OCI-LY1 (cell line): ENCODE data around the gene PLEKHA7.

Experiments used
- H2AFZ ChIP-seq: fragments of 200-600 bp; sonication (generic), shearing (Covaris generic); 2 replicates; pipeline ENCODE4 v1.6.0; 2014; ENCODE audit warnings: antibody characterized with exemption, mild to moderate bottlenecking, low read length
- H3F3A ChIP-seq: fragments of 200-600 bp; sonication (generic), shearing (Covaris generic); 2 replicates; pipeline ENCODE4 v1.6.0; 2014; ENCODE audit warnings: mild to moderate bottlenecking, antibody characterized with exemption, low read length, moderate library complexity; ENCODE audit not compliant: insufficient read depth
- H3K27ac ChIP-seq: fragments of 200-600 bp; sonication (generic); 2 replicates; pipeline ENCODE4 v1.5.1; 2014; ENCODE audit warnings: low read length, mixed run types, mild to moderate bottlenecking, low read depth; ENCODE audit not compliant: poor library complexity, severe bottlenecking
- H3K27me3 ChIP-seq: fragments of 200-600 bp; sonication (generic); 2 replicates; pipeline ENCODE4 v1.6.0; 2014; ENCODE audit warnings: antibody characterized with exemption, mild to moderate bottlenecking, low read length, moderate library complexity; ENCODE audit not compliant: insufficient read depth
- H3K36me3 ChIP-seq: fragments of 200-600 bp; sonication (generic); 2 replicates; pipeline ENCODE4 v1.6.1; 2014; ENCODE audit warnings: mild to moderate bottlenecking, antibody characterized with exemption, low read length, moderate library complexity, mixed read lengths; ENCODE audit not compliant: insufficient read depth
- H3K4me1 ChIP-seq: fragments of 200-600 bp; sonication (generic); 2 replicates; pipeline ENCODE4 v1.5.1; 2014; ENCODE audit warnings: mild to moderate bottlenecking, low read length, moderate library complexity; ENCODE audit not compliant: insufficient read depth, severe bottlenecking
- H3K4me2 ChIP-seq: fragments of 200-600 bp; sonication (generic), shearing (Covaris generic); 2 replicates; pipeline ENCODE4 v1.6.1; 2014; ENCODE audit warnings: low read length
- H3K4me3 ChIP-seq: fragments of 200-600 bp; sonication (generic); 2 replicates; pipeline ENCODE4 v1.5.1; 2014; ENCODE audit warnings: low read length, low read depth, mild to moderate bottlenecking, mixed read lengths; ENCODE audit not compliant: poor library complexity, severe bottlenecking
- H3K79me2 ChIP-seq: fragments of 200-600 bp; shearing (Covaris generic); 2 replicates; pipeline ENCODE4 v1.6.1; 2016; ENCODE audit warnings: mixed run types, low read length, mixed read lengths; ENCODE audit not compliant: insufficient read depth
- H3K9ac ChIP-seq: fragments of 200-600 bp; sonication (generic), shearing (Covaris generic); 2 replicates; pipeline ENCODE4 v1.6.1; 2014; ENCODE audit warnings: mild to moderate bottlenecking, low read length, mixed read lengths
- H3K9me2 ChIP-seq: fragments of 200-600 bp; sonication (generic), shearing (Covaris generic); 2 replicates; pipeline ENCODE4 v1.6.1; 2014; ENCODE audit warnings: low read depth, mild to moderate bottlenecking, low read length, mixed read lengths
- H3K9me3 ChIP-seq: fragments of 200-600 bp; shearing (Covaris generic); 2 replicates; pipeline ENCODE4 v1.6.1; 2014; ENCODE audit warnings: low read length, mixed read lengths
- H4K20me1 ChIP-seq: fragments of 200-600 bp; sonication (generic), shearing (Covaris generic); 2 replicates; pipeline ENCODE4 v1.6.0; 2016; ENCODE audit warnings: mild to moderate bottlenecking, low read length; ENCODE audit not compliant: insufficient read depth
- EZH2 ChIP-seq: fragments of 200-600 bp; sonication (generic), shearing (Covaris generic); IDR thresholded peaks from 2 replicates; pipeline ENCODE4 v1.8.0; 2017; ENCODE audit warnings: borderline replicate concordance, mixed run types, mild to moderate bottlenecking, antibody characterized with exemption, low read length, moderate library complexity, mixed read lengths
- TF ChIP-seq, protein P1 (sequence below): fragments of 200-600 bp; sonication (generic), shearing (Covaris generic); IDR thresholded peaks from 2 replicates; pipeline ENCODE4 v1.5.1; 2017; ENCODE audit warnings: mild to moderate bottlenecking, antibody characterized with exemption, low read length, moderate library complexity, mixed read lengths

The PLEKHA7 gene

DNA sequence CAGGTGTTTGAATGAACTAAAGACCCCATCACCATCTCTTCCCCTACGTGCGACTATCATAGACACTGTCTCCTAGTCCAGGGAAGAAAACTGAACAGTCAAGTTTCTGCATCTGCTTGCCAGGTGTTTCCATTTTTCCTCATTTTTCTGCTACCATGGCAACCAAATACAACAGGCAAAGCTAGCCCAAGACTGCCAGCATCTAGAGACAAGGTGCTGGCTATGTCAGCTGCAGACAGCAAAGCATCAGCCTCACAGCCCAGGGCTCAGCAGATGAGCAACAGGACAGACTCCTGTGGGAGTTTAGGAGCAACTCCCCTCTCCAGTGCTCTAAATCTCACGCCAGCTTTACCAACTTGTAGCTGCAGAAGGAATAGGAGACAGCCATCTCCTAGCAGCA, 151.5 kb downstream of the PLEKHA7 start:
- TF ChIP-seq, protein P1, sequence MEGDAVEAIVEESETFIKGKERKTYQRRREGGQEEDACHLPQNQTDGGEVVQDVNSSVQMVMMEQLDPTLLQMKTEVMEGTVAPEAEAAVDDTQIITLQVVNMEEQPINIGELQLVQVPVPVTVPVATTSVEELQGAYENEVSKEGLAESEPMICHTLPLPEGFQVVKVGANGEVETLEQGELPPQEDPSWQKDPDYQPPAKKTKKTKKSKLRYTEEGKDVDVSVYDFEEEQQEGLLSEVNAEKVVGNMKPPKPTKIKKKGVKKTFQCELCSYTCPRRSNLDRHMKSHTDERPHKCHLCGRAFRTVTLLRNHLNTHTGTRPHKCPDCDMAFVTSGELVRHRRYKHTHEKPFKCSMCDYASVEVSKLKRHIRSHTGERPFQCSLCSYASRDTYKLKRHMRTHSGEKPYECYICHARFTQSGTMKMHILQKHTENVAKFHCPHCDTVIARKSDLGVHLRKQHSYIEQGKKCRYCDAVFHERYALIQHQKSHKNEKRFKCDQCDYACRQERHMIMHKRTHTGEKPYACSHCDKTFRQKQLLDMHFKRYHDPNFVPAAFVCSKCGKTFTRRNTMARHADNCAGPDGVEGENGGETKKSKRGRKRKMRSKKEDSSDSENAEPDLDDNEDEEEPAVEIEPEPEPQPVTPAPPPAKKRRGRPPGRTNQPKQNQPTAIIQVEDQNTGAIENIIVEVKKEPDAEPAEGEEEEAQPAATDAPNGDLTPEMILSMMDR, result no peak
- no peak for TF ChIP-seq EZH2
- no peak overlapping the region for H2AFZ ChIP-seq
- no peak overlapping the region for H3K27ac ChIP-seq
- H3K9ac ChIP-seq, result no peak overlapping the region
- H3K4me2 ChIP-seq, result no peak overlapping the region
- H3K36me3 ChIP-seq, result no peaks in the 10 kb centered on the region
- no peaks in the 10 kb centered on the region for H4K20me1 ChIP-seq
- no peaks in the 10 kb centered on the region for H3K79me2 ChIP-seq
- no peaks in the 10 kb centered on the region for H3K9me3 ChIP-seq
- no peaks in the 10 kb centered on the region for H3K9me2 ChIP-seq
- H3K4me3 ChIP-seq, result no peak overlapping the region
- no peaks in the 10 kb centered on the region for H3K4me1 ChIP-seq
- peaks cover 9% of the 10 kb centered on the region; the same call in 1 of the 2 replicates for H3K27me3 ChIP-seq
- H3F3A ChIP-seq, result no peaks in the 10 kb centered on the region

- no peak overlapping the region for H2AFZ ChIP-seq
- no peaks in the 10 kb centered on the region for H3K9me2 ChIP-seq
- no peak overlapping the region for H3K4me2 ChIP-seq
- no peaks in the 10 kb centered on the region for H3K9me3 ChIP-seq
- H3F3A ChIP-seq, result no peaks in the 10 kb centered on the region
- H3K36me3 ChIP-seq, result no peaks in the 10 kb centered on the region
- H3K27ac ChIP-seq, result no peak overlapping the region
- no peak overlapping the region for H3K9ac ChIP-seq
- H3K27me3 ChIP-seq, result peaks cover 9% of the 10 kb centered on the region; the same call in 1 of the 2 replicates
- H4K20me1 ChIP-seq, result no peaks in the 10 kb centered on the region
- TF ChIP-seq, protein P1, result no peak
- no peak for TF ChIP-seq EZH2
- H3K4me3 ChIP-seq, result no peak overlapping the region
- H3K79me2 ChIP-seq, result no peaks in the 10 kb centered on the region
- no peaks in the 10 kb centered on the region for H3K4me1 ChIP-seq
Measured at GRCh38 chr11:16861862-16862261, 152.4 kb downstream of the PLEKHA7 start.

DNA sequence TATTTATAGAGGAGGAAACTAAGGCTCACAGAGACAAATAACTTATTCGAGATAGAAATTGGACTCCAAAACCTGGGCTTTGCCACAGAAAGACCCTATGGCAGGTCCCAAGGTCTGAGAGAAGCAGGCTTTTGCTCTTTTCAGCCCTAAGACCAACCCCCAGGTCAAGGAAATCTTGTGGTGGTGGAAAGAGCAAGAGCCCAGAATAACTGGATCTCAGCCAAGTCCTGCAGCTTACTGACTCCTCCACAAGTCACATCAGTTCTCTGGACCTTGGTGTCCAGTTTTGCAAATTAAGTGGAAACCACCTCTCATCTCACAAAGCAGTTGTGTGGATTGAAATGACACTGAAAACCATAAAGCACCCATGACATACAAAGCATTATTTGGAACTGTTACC, 153.6 kb downstream of the PLEKHA7 start:
- no peak overlapping the region for H3K4me3 ChIP-seq
- H3K4me2 ChIP-seq, result no peak overlapping the region
- no peaks in the 10 kb centered on the region for H3K36me3 ChIP-seq
- H3F3A ChIP-seq, result no peaks in the 10 kb centered on the region
- no peaks in the 10 kb centered on the region for H3K9me3 ChIP-seq
- no peak overlapping the region for H2AFZ ChIP-seq
- H3K9me2 ChIP-seq, result no peaks in the 10 kb centered on the region
- no peak overlapping the region for H3K27ac ChIP-seq
- no peaks in the 10 kb centered on the region for H4K20me1 ChIP-seq
- H3K4me1 ChIP-seq, result no peaks in the 10 kb centered on the region
- H3K79me2 ChIP-seq, result no peaks in the 10 kb centered on the region
- TF ChIP-seq, protein P1, result no peak
- TF ChIP-seq EZH2, result no peak
- H3K27me3 ChIP-seq, result peaks cover 9% of the 10 kb centered on the region; the same call in 1 of the 2 replicates
- H3K9ac ChIP-seq, result no peak overlapping the region
